Lower leg skin (tissue), 3 donors: Measurements from ENCODE around the gene BHLHE23.

Experiments used
- CTCF ChIP-seq, 3 donors: fragments of 450-650 bp; IDR thresholded peaks; one replicate each; pipeline ENCODE4 v1.5.1; 2016; ENCODE audit warnings: antibody characterized with exemption in 3 of 3, mild to moderate bottlenecking in 3 of 3, moderate library complexity in 2 of 3
- POLR2A ChIP-seq, 2 donors: fragments of 450-650 bp; IDR thresholded peaks; one replicate each; pipeline ENCODE4 v1.6.1; 2016 to 2017; ENCODE audit warnings: antibody characterized with exemption in 2 of 2, mild to moderate bottlenecking in 1 of 2, moderate library complexity in 1 of 2

- TF ChIP-seq CTCF (IDR thresholded peaks at IDR 0.05) = no peak
- no peak for TF ChIP-seq POLR2A (IDR thresholded peaks at IDR 0.05)
These were observed 40.3 kb downstream of the BHLHE23 start for GRCh38 chr20:62966212-62967148.
